HEK293 (cell line): ENCODE data around the gene DOK5.

Experiments used
- CTCF ChIP-seq: fragments of 450-650 bp; formaldehyde crosslinking; IDR thresholded peaks from 2 replicates; pipeline ENCODE4 v1.5.1; 2016; ENCODE audit warnings: missing biosample characterization, missing genetic modification characterization
- EGR2 ChIP-seq: fragments of 450-650 bp; formaldehyde crosslinking; IDR thresholded peaks from 2 replicates; pipeline ENCODE4 v1.5.1; 2016; ENCODE audit warnings: low read depth, missing biosample characterization, missing genetic modification characterization
- SETDB1 ChIP-seq: IDR thresholded peaks from one replicate; pipeline ENCODE4 v1.6.1; 2017; ENCODE audit warnings: mild to moderate bottlenecking, low read length, moderate library complexity, mixed read lengths; ENCODE audit not compliant: insufficient read length
- TCF7L2 ChIP-seq: IDR thresholded peaks from 2 replicates; pipeline ENCODE4 v1.6.1; 2011; ENCODE audit warnings: low read depth, mild to moderate bottlenecking, inconsistent platforms, low read length, moderate library complexity, borderline replicate concordance
- ZBTB21 ChIP-seq: fragments of 450-650 bp; formaldehyde crosslinking; IDR thresholded peaks from 2 replicates; pipeline ENCODE4 v1.5.1; 2017; ENCODE audit warnings: missing biosample characterization, missing genetic modification characterization
- ZFP37 ChIP-seq: fragments of 450-650 bp; formaldehyde crosslinking; IDR thresholded peaks from 2 replicates; pipeline ENCODE4 v1.5.1; 2016; ENCODE audit warnings: missing biosample characterization, missing genetic modification characterization
- ZNF146 ChIP-seq: fragments of 450-650 bp; formaldehyde crosslinking; IDR thresholded peaks from 2 replicates; pipeline ENCODE4 v1.5.1; 2016; ENCODE audit warnings: missing biosample characterization, missing genetic modification characterization
- ZNF174 ChIP-seq: fragments of 450-650 bp; formaldehyde crosslinking; IDR thresholded peaks from 2 replicates; pipeline ENCODE4 v1.5.0; 2017; ENCODE audit warnings: missing biosample characterization, mild to moderate bottlenecking, missing genetic modification characterization
- ZNF488 ChIP-seq: fragments of 450-650 bp; formaldehyde crosslinking; IDR thresholded peaks from 2 replicates; pipeline ENCODE4 v1.5.1; 2016; ENCODE audit warnings: missing biosample characterization, missing genetic modification characterization
- ZNF501 ChIP-seq: fragments of 450-650 bp; formaldehyde crosslinking; IDR thresholded peaks from 2 replicates; pipeline ENCODE4 v1.5.1; 2016; ENCODE audit warnings: missing biosample characterization, missing genetic modification characterization
- ZNF670 ChIP-seq: fragments of 450-650 bp; formaldehyde crosslinking; IDR thresholded peaks from 2 replicates; pipeline ENCODE4 v1.5.1; 2016; ENCODE audit warnings: missing biosample characterization, missing genetic modification characterization, low read depth
- ZNF792 ChIP-seq: fragments of 450-650 bp; formaldehyde crosslinking; IDR thresholded peaks from 2 replicates; pipeline ENCODE4 v1.5.1; 2016; ENCODE audit warnings: missing biosample characterization, missing genetic modification characterization

- TF ChIP-seq ZNF501 (tag by site-specific recombination) (no peak), TCF7L2 (no peak), ZNF174 (no peak), CTCF (tag by site-specific recombination) (no peak), EGR2 (tag by site-specific recombination) (no peak), ZNF792 (tag by site-specific recombination) (no peak), ZNF670 (tag by site-specific recombination) (no peak), SETDB1 (no peak), ZNF488 (tag by site-specific recombination) (no peak), ZFP37 (tag by site-specific recombination) (no peak), ZBTB21 (no peak), ZNF146 (tag by site-specific recombination) (no peak)
Measured at GRCh38 chr20:54535033-54535432, 59.6 kb downstream of the DOK5 start.
